Measurements from ENCODE around the gene BAG2.

Gene BAG2

GRCh38 chr6:57172136-57173055, at the start of gene BAG2:
BAG2 (plus strand) TSS chr6:57172326; CDS start chr6:57172698, 372 bp downstream.
- DNase-seq, result peak; percentile 92

GRCh38 chr6:57123111-57123510, 49.0 kb upstream of the BAG2 start:
- no peak for DNase-seq

GRCh38 chr6:57127763-57128162, 44.4 kb upstream of the BAG2 start:
- DNase-seq, result no peak

- DNase-seq, result no peak
Measured at GRCh38 chr6:57130661-57131177, 41.4 kb upstream of the BAG2 start.

GRCh38 chr6:57134954-57135353, 37.2 kb upstream of the BAG2 start:
- no peak for DNase-seq

- DNase-seq, result no peak
Measured at GRCh38 chr6:57135885-57136284, 36.2 kb upstream of the BAG2 start.

GRCh38 chr6:57137350-57137749, 34.8 kb upstream of the BAG2 start:
- DNase-seq, result no peak

- DNase-seq, result no peak
Measured at GRCh38 chr6:57138026-57138425, 34.1 kb upstream of the BAG2 start.

- DNase-seq, result no peak
Measured at GRCh38 chr6:57141451-57142177, 30.5 kb upstream of the BAG2 start.

GRCh38 chr6:57142178-57142525, 30.0 kb upstream of the BAG2 start:
- no peak for DNase-seq

GRCh38 chr6:57143690-57144089, 28.4 kb upstream of the BAG2 start:
- DNase-seq, result no peak

GRCh38 chr6:57147401-57147800, 24.7 kb upstream of the BAG2 start:
- DNase-seq, result no peak

- DNase-seq, result no peak
Measured at GRCh38 chr6:57147955-57148858, 23.9 kb upstream of the BAG2 start.

GRCh38 chr6:57158658-57159057, 13.5 kb upstream of the BAG2 start:
- DNase-seq, result no peak

GRCh38 chr6:57159127-57159526, 13.0 kb upstream of the BAG2 start:
- DNase-seq, result no peak

- no peak for DNase-seq
Measured at GRCh38 chr6:57162028-57162427, 10.1 kb upstream of the BAG2 start.

GRCh38 chr6:57162516-57162915, 9.6 kb upstream of the BAG2 start:
- no peak for DNase-seq

GRCh38 chr6:57163956-57164355, 8.2 kb upstream of the BAG2 start:
- no peak for DNase-seq

GRCh38 chr6:57165080-57165479, 7.0 kb upstream of the BAG2 start:
- DNase-seq, result no peak

GRCh38 chr6:57173056-57173885, 1.1 kb downstream of the BAG2 start:
- peak; percentile 22 for DNase-seq

GRCh38 chr6:57173886-57174510, 1.9 kb downstream of the BAG2 start:
- no peak for DNase-seq

Measured in femur (tissue), 1 donor.